ENCODE measurements around the gene SYT2. TPM values are rescaled to one million over a fixed set of nuclear protein-coding genes. Genes with fewer than 3 reads are reported as not detected.

The SYT2 gene
- polyA plus RNA-seq, 1 of the 3 experiments (the other 2 are of a cell fraction) = 0.03 TPM

- Histone ChIP-seq H3K4me1 (ENCODE audit: control insufficient read depth in 1 of 2, insufficient read depth in 2 of 2, low read depth in 1 of 2, low read length in 1 of 2) (peaks cover 0 to 10% of the 10 kb centered on the region in 2 experiments; a peak in 1 of 4 replicates), H4K20me1 (ENCODE audit: insufficient read depth) (no peaks in the 10 kb centered on the region), H3K36me3 (replicated peaks in 1 of 2; ENCODE audit: control insufficient read depth in 1 of 2, insufficient read depth in 2 of 2, low read length in 1 of 2) (no peaks in the 10 kb centered on the region), H3K4me2 (no peak overlapping the region), H3K27ac (ENCODE audit: low read depth in 2 of 2, low read length in 1 of 2) (no peak overlapping the region), H3K27me3 (ENCODE audit: insufficient read depth) (peaks cover 25% of the 10 kb centered on the region), H3K9me3 (no peaks in the 10 kb centered on the region), H3K4me3 (ENCODE audit: low read depth in 2 of 2, low read length in 1 of 2) (no peak overlapping the region), H3K79me2 (ENCODE audit: insufficient read depth) (no peaks in the 10 kb centered on the region), H3F3A (replicated peaks; ENCODE audit: insufficient read depth) (no peaks in the 10 kb centered on the region), H3K9ac (no peak overlapping the region), H3K9me2 (no peaks in the 10 kb centered on the region), H2AFZ (ENCODE audit: low read depth) (no peak overlapping the region)
- DNase-seq = no peak
- TF ChIP-seq YY1 (IDR thresholded peaks at IDR 0.05; ENCODE audit: low read depth) (no peak), EZH2phosphoT487 (IDR thresholded peaks at IDR 0.05; ENCODE audit: borderline replicate concordance, low read depth) (no peak), RCOR1 (IDR thresholded peaks at IDR 0.05; ENCODE audit: low read length) (no peak), USF2 (IDR thresholded peaks at IDR 0.05; ENCODE audit: borderline replicate concordance, low read depth, low read length) (no peak), NRF1 (IDR thresholded peaks at IDR 0.05; ENCODE audit: low read depth, low read length) (no peak), POLR2AphosphoS5 (IDR thresholded peaks at IDR 0.05; ENCODE audit: low read depth, low read length) (no peak), NFIC (IDR thresholded peaks at IDR 0.05; ENCODE audit: borderline replicate concordance) (no peak), MXI1 (IDR thresholded peaks at IDR 0.05; ENCODE audit: low read depth, low read length) (no peak), TEAD4 (IDR thresholded peaks at IDR 0.05; ENCODE audit: borderline replicate concordance, insufficient read depth) (no peak), USF1 (IDR thresholded peaks at IDR 0.05; ENCODE audit: borderline replicate concordance, low read depth) (no peak), CTCF (IDR thresholded peaks at IDR 0.05) (no peak), GABPA (IDR thresholded peaks at IDR 0.05; ENCODE audit: low read depth) (no peak), SIN3A (IDR thresholded peaks at IDR 0.05; ENCODE audit: borderline replicate concordance, low read depth, low read length) (no peak), SMC3 (IDR thresholded peaks at IDR 0.05; ENCODE audit: low read depth, low read length) (no peak), MEF2A (IDR thresholded peaks at IDR 0.05; ENCODE audit: borderline replicate concordance, low read depth) (no peak), RFX5 (IDR thresholded peaks at IDR 0.05; ENCODE audit: low read length) (no peak), REST (IDR thresholded peaks at IDR 0.05; ENCODE audit: low read depth, low read length) (no peak), ZBTB33 (IDR thresholded peaks at IDR 0.05; ENCODE audit: borderline replicate concordance, low read depth) (no peak)
- POLR2A ChIA-PET = no interaction called here
- CTCF ChIA-PET = interaction anchor here (1.4 to 1.7 kb wide), 2 partner anchors 11 to 20 kb away, joined by 3 to 5 read pairs; no protein-coding TSS in a partner anchor
- WGBS (ENCODE audit: low lambda C conversion rate) = 56% methylated on average over 2 of the region's 3 CpGs
Observed at GRCh38 chr1:202689082-202689481, 21.2 kb downstream of the SYT2 start.

Data from SK-N-SH (cell line).